ENCODE measurements around the gene TMEM94. TPM values are rescaled to one million over a fixed set of nuclear protein-coding genes. Genes with fewer than 3 reads are reported as not detected.

The TMEM94 gene
- total and polyA plus RNA-seq, 9 of the 15 experiments (the other 6 are each of a cell fraction or from before 2014, with no cell fraction given), result 0.35 to 48.1 (median 14.4) TPM

DNA sequence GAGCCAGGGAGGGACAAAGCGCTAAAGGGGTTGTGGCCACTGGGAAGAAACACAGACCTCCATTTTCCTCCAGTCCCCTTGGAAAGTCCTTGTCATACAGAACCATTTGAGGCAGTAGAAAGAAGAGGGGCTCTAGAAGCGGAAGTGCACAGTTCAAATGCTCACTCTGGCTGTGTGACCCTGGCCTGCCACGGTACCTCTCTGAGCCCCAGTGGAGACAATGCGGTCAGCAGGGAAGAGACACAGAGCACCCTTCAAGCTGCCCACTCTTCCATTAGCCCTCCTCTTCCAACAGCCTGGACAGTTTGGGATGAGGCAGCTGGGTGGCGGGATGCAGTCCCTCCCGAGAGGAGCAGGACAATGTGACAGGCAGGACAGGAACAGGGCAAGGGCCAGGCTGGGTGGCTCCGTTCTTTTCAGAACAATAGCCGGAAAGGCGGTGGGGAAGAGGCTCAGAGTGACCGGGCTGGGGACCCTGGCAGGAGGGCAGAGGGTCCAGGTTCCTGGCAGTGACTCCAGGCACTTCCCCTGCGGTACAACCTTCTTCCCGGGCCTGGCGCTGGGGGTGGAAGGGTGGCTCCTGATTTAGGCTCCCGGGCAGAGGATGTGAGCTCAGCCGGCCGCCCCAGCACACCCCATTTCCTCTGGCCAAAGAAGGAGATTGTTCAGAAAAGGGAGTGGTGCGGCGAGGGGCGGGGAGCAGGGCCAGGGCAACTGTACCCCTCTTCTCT, 53.3 kb downstream of the TMEM94 start:
- no peak for FAIRE-seq
- BruUV-seq (replicated peaks), result no TSS peak
- ChIA-PET POLR2A (interaction anchor here (2.1 kb wide), 1 partner anchor 11 kb away, joined by 9 read pairs; no protein-coding TSS in a partner anchor), CTCF (ENCODE audit: low intra/inter-chr PET ratio) (no interaction called here)
- H4K20me1 ChIP-seq (replicated peaks; ENCODE audit: control insufficient read depth, insufficient read depth, low read length), result peaks cover 15% of the 10 kb centered on the region
- no peaks in the 10 kb centered on the region for H3K9me3 ChIP-seq (replicated peaks; ENCODE audit: control insufficient read depth, insufficient read depth, low read depth, low read length)
- no peaks in the 10 kb centered on the region for H3K27me3 ChIP-seq (ENCODE audit: control insufficient read depth in 2 of 2, insufficient read depth in 2 of 2, low read length in 2 of 2)
- intact Hi-C loops (cut with micrococcal nuclease) (no loop called here), in situ Hi-C loops (cut with MboI) (no loop called here)
- DNase-seq (ENCODE audit: extremely low read depth in 1 of 4, low spot score in 3 of 4), result no peak
- no peaks in the 10 kb centered on the region for H3K9me1 ChIP-seq (ENCODE audit: control insufficient read depth, insufficient read depth, low read length)
- H3K36me3 ChIP-seq (ENCODE audit: control insufficient read depth, insufficient read depth, low read length), result peaks cover 10% of the 10 kb centered on the region; the same call in 1 of the 3 replicates
- no peak for ATAC-seq
- no peaks in the 10 kb centered on the region; the same call in 2 of the 3 replicates for H3K79me2 ChIP-seq (ENCODE audit: control insufficient read depth, insufficient read depth, low read length)
- peaks cover 15 to 72% of the 10 kb centered on the region in 2 experiments for H3K4me1 ChIP-seq (replicated peaks in 1 of 2; ENCODE audit: control insufficient read depth in 2 of 2, insufficient read depth in 2 of 2, low read length in 2 of 2)
- H3K9ac ChIP-seq (ENCODE audit: insufficient read depth in 1 of 2, low read depth in 2 of 2, low read length in 2 of 2), result peak overlapping the region in 1 of 2 experiments; percentile 74; a peak in 2 of 4 replicates
- TF ChIP-seq ZFP36 (IDR thresholded peaks at IDR 0.05; ENCODE audit: low read depth, low read length, partially characterized antibody) (peak; percentile 75), SNIP1 (IDR thresholded peaks at IDR 0.05; ENCODE audit: low read depth) (no peak), SAP30 (IDR thresholded peaks at IDR 0.05; ENCODE audit: borderline replicate concordance, insufficient read depth, low read depth, low read length, poor library complexity, severe bottlenecking) (no peak), BCOR (IDR thresholded peaks at IDR 0.05) (peak; percentile 57), TAF9B (IDR thresholded peaks at IDR 0.05; ENCODE audit: partially characterized antibody) (no peak), CEBPB (tag; IDR thresholded peaks at IDR 0.05) (no peak), NFRKB (IDR thresholded peaks at IDR 0.05; ENCODE audit: low read depth) (no peak), SMARCA5 (IDR thresholded peaks at IDR 0.05) (peak; percentile 39; the same call in 1 of the 2 replicates), NFIC (IDR thresholded peaks at IDR 0.05) (0 out of 2 replicates have a peak, but pooled peaks have one; percentile 2)
- TF ChIP-seq, protein P1, sequence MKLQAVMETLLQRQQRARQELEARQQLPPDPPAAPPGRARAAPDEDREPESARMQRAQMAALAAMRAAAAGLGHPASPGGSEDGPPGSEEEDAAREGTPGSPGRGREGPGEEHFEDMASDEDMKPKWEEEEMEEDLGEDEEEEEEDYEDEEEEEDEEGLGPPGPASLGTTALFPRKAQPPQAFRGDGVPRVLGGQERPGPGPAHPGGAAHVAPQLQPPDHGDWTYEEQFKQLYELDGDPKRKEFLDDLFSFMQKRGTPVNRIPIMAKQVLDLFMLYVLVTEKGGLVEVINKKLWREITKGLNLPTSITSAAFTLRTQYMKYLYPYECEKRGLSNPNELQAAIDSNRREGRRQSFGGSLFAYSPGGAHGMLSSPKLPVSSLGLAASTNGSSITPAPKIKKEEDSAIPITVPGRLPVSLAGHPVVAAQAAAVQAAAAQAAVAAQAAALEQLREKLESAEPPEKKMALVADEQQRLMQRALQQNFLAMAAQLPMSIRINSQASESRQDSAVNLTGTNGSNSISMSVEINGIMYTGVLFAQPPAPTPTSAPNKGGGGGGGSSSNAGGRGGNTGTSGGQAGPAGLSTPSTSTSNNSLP (IDR thresholded peaks at IDR 0.05; ENCODE audit: borderline replicate concordance, low read depth, low read length), result no peak
- no peak overlapping the region for H2AFZ ChIP-seq (ENCODE audit: low read depth, low read length)
- WGBS (ENCODE audit: insufficient coverage, low coverage, missing lambda C conversion rate), result 89% methylated on average over 18 of the region's 19 CpGs
- H3K4me3 ChIP-seq, result no peak overlapping the region
- no peak overlapping the region for H3K27ac ChIP-seq (ENCODE audit: extremely low read depth, low read depth, low read length)
- no peak overlapping the region for H3K4me2 ChIP-seq (ENCODE audit: insufficient read depth, low read length)
